ENCODE results near the gene SV2C.

The SV2C gene

DNA sequence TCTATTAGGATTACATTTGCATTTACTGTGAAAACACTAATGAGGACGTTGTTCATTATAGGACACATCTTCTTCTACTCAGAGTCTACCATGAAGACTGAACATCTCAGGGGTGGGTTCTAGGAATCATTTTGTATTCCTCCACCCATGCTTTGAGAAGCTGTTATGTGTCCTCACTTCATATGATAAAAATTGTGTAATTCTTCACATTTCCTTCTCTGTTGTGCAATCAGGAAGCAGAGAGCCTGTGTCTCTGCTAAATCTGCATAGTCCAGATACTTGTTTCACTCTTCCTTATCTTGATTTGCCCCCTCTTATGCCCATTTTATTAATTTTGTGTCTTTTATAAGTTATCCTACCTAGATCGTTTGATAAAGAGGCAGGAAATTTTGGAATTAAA, 222.1 kb downstream of the SV2C start:
- no peak for ATAC-seq
- TF ChIP-seq ZFP3 (CRISPR knock-in tag; IDR thresholded peaks at IDR 0.05): no peak
- TF ChIP-seq ZC3H10 (CRISPR knock-in tag; IDR thresholded peaks at IDR 0.05): no peak
- TF ChIP-seq, protein P1, sequence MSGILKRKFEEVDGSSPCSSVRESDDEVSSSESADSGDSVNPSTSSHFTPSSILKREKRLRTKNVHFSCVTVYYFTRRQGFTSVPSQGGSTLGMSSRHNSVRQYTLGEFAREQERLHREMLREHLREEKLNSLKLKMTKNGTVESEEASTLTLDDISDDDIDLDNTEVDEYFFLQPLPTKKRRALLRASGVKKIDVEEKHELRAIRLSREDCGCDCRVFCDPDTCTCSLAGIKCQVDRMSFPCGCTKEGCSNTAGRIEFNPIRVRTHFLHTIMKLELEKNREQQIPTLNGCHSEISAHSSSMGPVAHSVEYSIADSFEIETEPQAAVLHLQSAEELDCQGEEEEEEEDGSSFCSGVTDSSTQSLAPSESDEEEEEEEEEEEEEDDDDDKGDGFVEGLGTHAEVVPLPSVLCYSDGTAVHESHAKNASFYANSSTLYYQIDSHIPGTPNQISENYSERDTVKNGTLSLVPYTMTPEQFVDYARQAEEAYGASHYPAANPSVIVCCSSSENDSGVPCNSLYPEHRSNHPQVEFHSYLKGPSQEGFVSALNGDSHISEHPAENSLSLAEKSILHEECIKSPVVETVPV (CRISPR knock-in tag; IDR thresholded peaks at IDR 0.05): no peak
- no peak for TF ChIP-seq GLIS3 (CRISPR knock-in tag; IDR thresholded peaks at IDR 0.05)
- TF ChIP-seq, protein P2, sequence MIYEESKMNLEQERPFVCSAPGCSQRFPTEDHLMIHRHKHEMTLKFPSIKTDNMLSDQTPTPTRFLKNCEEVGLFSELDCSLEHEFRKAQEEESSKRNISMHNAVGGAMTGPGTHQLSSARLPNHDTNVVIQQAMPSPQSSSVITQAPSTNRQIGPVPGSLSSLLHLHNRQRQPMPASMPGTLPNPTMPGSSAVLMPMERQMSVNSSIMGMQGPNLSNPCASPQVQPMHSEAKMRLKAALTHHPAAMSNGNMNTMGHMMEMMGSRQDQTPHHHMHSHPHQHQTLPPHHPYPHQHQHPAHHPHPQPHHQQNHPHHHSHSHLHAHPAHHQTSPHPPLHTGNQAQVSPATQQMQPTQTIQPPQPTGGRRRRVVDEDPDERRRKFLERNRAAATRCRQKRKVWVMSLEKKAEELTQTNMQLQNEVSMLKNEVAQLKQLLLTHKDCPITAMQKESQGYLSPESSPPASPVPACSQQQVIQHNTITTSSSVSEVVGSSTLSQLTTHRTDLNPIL (CRISPR knock-in tag; IDR thresholded peaks at IDR 0.05; ENCODE audit: low read depth): no peak
- no peak for TF ChIP-seq ESRRG (CRISPR knock-in tag; IDR thresholded peaks at IDR 0.05)
- no peak for TF ChIP-seq SNAI2 (CRISPR knock-in tag; IDR thresholded peaks at IDR 0.05)
- no peak for TF ChIP-seq OSR1 (CRISPR knock-in tag; IDR thresholded peaks at IDR 0.05)
- TF ChIP-seq ARNTL (CRISPR knock-in tag; IDR thresholded peaks at IDR 0.05; ENCODE audit: borderline replicate concordance, low read depth): no peak

DNA sequence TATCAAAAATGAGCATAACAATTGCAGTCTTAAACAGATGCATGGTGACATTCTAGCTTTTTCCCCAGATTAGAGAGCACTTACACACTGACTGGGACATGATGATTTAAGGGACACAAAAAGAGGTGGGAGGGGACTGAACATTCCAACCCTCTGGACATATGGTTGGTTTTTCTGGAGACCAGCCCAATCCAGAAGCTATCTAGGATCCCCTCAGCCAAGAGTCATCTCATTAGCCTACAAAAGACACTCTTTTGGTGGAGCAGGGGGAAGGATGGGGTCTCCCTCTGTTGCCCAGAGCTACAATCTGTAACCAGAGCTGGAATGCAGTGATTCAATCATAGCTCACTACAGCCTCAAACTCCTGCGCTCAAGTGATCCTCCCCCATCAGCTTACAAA, 222.6 kb downstream of the SV2C start:
- peak; percentile 24; the same call in 1 of the 2 replicates for TF ChIP-seq ISL1 (CRISPR knock-in tag; IDR thresholded peaks at IDR 0.05)
- TF ChIP-seq GLIS3 (CRISPR knock-in tag; IDR thresholded peaks at IDR 0.05): no peak
- ATAC-seq: no peak

DNA sequence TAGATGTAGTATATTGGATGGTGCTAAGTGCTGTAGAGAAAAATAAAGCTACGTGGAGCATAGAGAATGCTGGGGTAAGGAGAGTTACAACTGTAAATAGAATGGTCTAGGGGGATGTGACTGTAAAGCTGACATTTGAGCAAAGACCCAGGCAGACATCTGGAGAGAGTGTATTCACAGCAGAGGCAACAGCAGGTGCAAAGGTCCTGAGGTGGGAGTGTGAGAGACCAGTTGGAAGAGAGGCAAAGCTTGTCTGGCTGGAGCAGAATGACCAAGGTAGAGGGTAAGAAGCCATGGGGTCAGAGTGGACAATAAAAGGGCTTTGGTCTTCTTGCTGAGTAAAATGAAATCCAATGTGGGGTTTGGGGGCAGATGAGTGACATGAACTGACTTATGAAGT, 227.0 kb downstream of the SV2C start:
- TF ChIP-seq SNAI2 (CRISPR knock-in tag; IDR thresholded peaks at IDR 0.05) (no peak), TOX (CRISPR knock-in tag; IDR thresholded peaks at IDR 0.05; ENCODE audit: borderline replicate concordance) (no peak), ARNTL (CRISPR knock-in tag; IDR thresholded peaks at IDR 0.05; ENCODE audit: borderline replicate concordance, low read depth) (no peak), ZNF8 (CRISPR knock-in tag; IDR thresholded peaks at IDR 0.05) (no peak), ZFP3 (CRISPR knock-in tag; IDR thresholded peaks at IDR 0.05) (no peak), PPARA (CRISPR knock-in tag; IDR thresholded peaks at IDR 0.05; ENCODE audit: borderline replicate concordance) (no peak), RARB (CRISPR knock-in tag; IDR thresholded peaks at IDR 0.05) (no peak), GLIS3 (CRISPR knock-in tag; IDR thresholded peaks at IDR 0.05) (no peak), TCF4 (CRISPR knock-in tag; IDR thresholded peaks at IDR 0.05; ENCODE audit: borderline replicate concordance) (no peak), ZNF70 (CRISPR knock-in tag; IDR thresholded peaks at IDR 0.05) (no peak), ZNF565 (CRISPR knock-in tag; conservative IDR thresholded peaks at IDR 0.05; ENCODE audit: low read depth) (no peak), OSR1 (CRISPR knock-in tag; IDR thresholded peaks at IDR 0.05) (no peak), ZFP30 (CRISPR knock-in tag; IDR thresholded peaks at IDR 0.05) (no peak), BACH2 (CRISPR knock-in tag; IDR thresholded peaks at IDR 0.05; ENCODE audit: borderline replicate concordance) (no peak)
- TF ChIP-seq, protein P3, sequence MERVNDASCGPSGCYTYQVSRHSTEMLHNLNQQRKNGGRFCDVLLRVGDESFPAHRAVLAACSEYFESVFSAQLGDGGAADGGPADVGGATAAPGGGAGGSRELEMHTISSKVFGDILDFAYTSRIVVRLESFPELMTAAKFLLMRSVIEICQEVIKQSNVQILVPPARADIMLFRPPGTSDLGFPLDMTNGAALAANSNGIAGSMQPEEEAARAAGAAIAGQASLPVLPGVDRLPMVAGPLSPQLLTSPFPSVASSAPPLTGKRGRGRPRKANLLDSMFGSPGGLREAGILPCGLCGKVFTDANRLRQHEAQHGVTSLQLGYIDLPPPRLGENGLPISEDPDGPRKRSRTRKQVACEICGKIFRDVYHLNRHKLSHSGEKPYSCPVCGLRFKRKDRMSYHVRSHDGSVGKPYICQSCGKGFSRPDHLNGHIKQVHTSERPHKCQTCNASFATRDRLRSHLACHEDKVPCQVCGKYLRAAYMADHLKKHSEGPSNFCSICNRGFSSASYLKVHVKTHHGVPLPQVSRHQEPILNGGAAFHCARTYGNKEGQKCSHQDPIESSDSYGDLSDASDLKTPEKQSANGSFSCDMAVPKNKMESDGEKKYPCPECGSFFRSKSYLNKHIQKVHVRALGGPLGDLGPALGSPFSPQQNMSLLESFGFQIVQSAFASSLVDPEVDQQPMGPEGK (CRISPR knock-in tag; IDR thresholded peaks at IDR 0.05; ENCODE audit: borderline replicate concordance): no peak
- TF ChIP-seq, protein P1 (CRISPR knock-in tag; IDR thresholded peaks at IDR 0.05): no peak
- TF ChIP-seq, protein P2 (CRISPR knock-in tag; IDR thresholded peaks at IDR 0.05; ENCODE audit: low read depth): no peak
- ATAC-seq: no peak

DNA sequence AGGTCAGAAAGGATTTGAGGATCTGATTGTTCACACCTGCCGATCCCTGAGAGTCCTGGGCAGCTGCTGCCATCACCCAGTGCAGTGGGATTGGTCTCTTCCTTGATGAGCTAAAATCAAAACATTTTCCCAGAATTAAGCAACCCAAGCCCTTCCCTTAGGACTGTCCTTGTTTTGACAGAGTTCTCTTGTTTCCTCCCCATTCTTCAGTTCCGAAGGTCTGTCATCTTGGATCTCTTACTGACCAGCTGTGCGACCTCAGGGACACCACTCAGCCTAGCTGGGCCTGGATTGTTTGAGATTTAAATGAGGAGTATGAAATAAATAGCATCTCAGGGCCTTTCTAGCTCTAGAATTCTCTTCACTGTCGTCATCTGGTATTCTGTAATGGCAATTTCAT, 229.6 kb downstream of the SV2C start:
- no peak for ATAC-seq
- no peak for TF ChIP-seq ZFP3 (CRISPR knock-in tag; IDR thresholded peaks at IDR 0.05)
- no peak for TF ChIP-seq GLIS3 (CRISPR knock-in tag; IDR thresholded peaks at IDR 0.05)
- TF ChIP-seq ZNF8 (CRISPR knock-in tag; IDR thresholded peaks at IDR 0.05): no peak
- no peak for TF ChIP-seq SNAI2 (CRISPR knock-in tag; IDR thresholded peaks at IDR 0.05)
- no peak for TF ChIP-seq OSR1 (CRISPR knock-in tag; IDR thresholded peaks at IDR 0.05)
- TF ChIP-seq, protein P1 (CRISPR knock-in tag; IDR thresholded peaks at IDR 0.05): no peak
- TF ChIP-seq ARNTL (CRISPR knock-in tag; IDR thresholded peaks at IDR 0.05; ENCODE audit: borderline replicate concordance, low read depth): no peak
- no peak for TF ChIP-seq ZNF565 (CRISPR knock-in tag; conservative IDR thresholded peaks at IDR 0.05; ENCODE audit: low read depth)
- no peak for TF ChIP-seq ESRRG (CRISPR knock-in tag; IDR thresholded peaks at IDR 0.05)
- no peak for TF ChIP-seq PPARA (CRISPR knock-in tag; IDR thresholded peaks at IDR 0.05; ENCODE audit: borderline replicate concordance)
- TF ChIP-seq, protein P3 (CRISPR knock-in tag; IDR thresholded peaks at IDR 0.05; ENCODE audit: borderline replicate concordance): no peak
- no peak for TF ChIP-seq CSDC2 (CRISPR knock-in tag; IDR thresholded peaks at IDR 0.05)
- TF ChIP-seq RARB (CRISPR knock-in tag; IDR thresholded peaks at IDR 0.05): no peak
- no peak for TF ChIP-seq BACH2 (CRISPR knock-in tag; IDR thresholded peaks at IDR 0.05; ENCODE audit: borderline replicate concordance)
- no peak for TF ChIP-seq ZNF70 (CRISPR knock-in tag; IDR thresholded peaks at IDR 0.05)
- TF ChIP-seq, protein P2 (CRISPR knock-in tag; IDR thresholded peaks at IDR 0.05; ENCODE audit: low read depth): no peak

All from SK-N-SH treated with all-trans-retinoic acid at 6 μM for 48 hours (cell line).